ENCODE data around the gene NOD2.

- TF ChIP-seq CTCF (IDR thresholded peaks at IDR 0.05) (no peak), POLR2A (IDR thresholded peaks at IDR 0.05) (no peak)
Observed at GRCh38 chr16:50742576-50743200, 49.3 kb downstream of the NOD2 start.

Measured in suprapubic skin (tissue), 3 donors.